Progenitor cell of endocrine pancreas (in vitro differentiated cells): Measurements from ENCODE around the gene METTL25B. TPM values are rescaled to one million over a fixed set of nuclear protein-coding genes. Genes with fewer than 3 reads are reported as not detected.

Experiments
- DNase-seq: peaks from one replicate; pipeline ENCODE4 v3.0.0; 2021; ENCODE audit warnings: low spot score; ENCODE audit not compliant: unreplicated experiment
- H3K27ac Mint-ChIP-seq: 2 replicates; pipeline ENCODE4 v1.8.0; 2021; ENCODE audit warnings: mild to moderate bottlenecking, moderate library complexity, mixed read lengths
- H3K27me3 Mint-ChIP-seq: 2 replicates; pipeline ENCODE4 v1.8.0; 2021; ENCODE audit warnings: mixed read lengths
- H3K36me3 Mint-ChIP-seq: 2 replicates; pipeline ENCODE4 v1.8.0; 2022; ENCODE audit warnings: mixed read lengths; ENCODE audit not compliant: insufficient read depth
- H3K4me1 Mint-ChIP-seq: 2 replicates; pipeline ENCODE4 v1.8.0; 2021; ENCODE audit warnings: low read depth, mixed read lengths
- H3K4me3 Mint-ChIP-seq: 2 replicates; pipeline ENCODE4 v1.8.0; 2021; ENCODE audit warnings: low read depth, mild to moderate bottlenecking, moderate library complexity, mixed read lengths
- H3K9me3 Mint-ChIP-seq: 2 replicates; pipeline ENCODE4 v1.8.0; 2021; ENCODE audit warnings: low read depth, mixed read lengths
- total RNA-seq: library from RNA; stranded (reverse); gene quantifications from 2 replicates; pipeline ENCODE4 v1.2.1, GENCODE V29; 2021
- TF ChIP-seq, protein P1 (sequence below): fragments of 200-600 bp; sonication (generic); IDR thresholded peaks from one replicate; pipeline ENCODE4 v1.5.0; 2021; ENCODE audit warnings: antibody characterized with exemption, mild to moderate bottlenecking; ENCODE audit not compliant: unreplicated experiment

METTL25B gene
- total RNA-seq, 1 donor from 2014 or later = 42.4 TPM

DNA sequence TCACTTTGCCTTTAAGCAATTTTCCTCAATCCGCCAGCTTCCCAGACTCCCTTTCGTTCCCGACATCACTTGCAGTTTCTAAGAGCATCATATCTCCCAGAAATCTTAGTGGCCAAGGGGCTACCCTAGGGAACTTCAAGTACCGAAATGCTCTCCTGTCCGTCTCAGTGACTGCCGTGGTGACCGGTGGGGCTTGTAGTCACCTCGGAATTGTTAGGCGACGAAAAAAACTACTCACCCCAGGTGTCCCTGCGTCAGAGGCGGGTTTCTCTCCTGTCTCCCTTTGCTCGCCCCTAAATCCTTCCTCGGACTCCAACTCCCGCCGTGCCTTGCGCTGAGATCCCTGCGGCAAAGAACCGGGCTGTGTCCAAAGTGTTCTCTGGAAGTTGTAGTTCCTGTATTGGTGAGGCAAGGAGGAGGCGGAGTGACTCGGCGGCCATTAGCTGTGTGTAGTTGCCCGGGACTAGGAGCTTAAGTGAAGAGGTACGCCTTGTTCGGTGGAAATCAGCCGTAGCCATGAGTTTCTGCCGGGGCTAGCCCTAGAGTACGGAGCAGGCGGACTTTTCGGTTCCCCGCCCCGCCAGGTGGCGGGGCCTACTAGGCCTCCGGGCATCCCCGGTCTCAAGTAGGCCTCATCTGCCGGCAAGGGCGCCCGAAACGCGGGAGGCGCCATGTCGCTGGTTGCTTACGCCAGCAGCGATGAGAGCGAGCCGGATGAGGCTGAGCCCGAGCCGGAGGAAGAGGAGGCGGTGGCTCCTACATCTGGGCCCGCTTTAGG is 39.0 kb downstream of the METTL25B start, which contains the start of gene PRCC:
PRCC (plus strand) TSS at position 435 of the 778 bp plus-strand sequence; CDS start at position 672, 237 bp downstream.
- H3K4me3 Mint-ChIP-seq = no peak within 1 kb of the TSS
- peak; percentile 95 for DNase-seq
- TF ChIP-seq, protein P1, sequence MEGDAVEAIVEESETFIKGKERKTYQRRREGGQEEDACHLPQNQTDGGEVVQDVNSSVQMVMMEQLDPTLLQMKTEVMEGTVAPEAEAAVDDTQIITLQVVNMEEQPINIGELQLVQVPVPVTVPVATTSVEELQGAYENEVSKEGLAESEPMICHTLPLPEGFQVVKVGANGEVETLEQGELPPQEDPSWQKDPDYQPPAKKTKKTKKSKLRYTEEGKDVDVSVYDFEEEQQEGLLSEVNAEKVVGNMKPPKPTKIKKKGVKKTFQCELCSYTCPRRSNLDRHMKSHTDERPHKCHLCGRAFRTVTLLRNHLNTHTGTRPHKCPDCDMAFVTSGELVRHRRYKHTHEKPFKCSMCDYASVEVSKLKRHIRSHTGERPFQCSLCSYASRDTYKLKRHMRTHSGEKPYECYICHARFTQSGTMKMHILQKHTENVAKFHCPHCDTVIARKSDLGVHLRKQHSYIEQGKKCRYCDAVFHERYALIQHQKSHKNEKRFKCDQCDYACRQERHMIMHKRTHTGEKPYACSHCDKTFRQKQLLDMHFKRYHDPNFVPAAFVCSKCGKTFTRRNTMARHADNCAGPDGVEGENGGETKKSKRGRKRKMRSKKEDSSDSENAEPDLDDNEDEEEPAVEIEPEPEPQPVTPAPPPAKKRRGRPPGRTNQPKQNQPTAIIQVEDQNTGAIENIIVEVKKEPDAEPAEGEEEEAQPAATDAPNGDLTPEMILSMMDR = peak; percentile 17
- peaks cover 7% of the 10 kb centered on the region for H3K36me3 Mint-ChIP-seq
- peaks cover 34% of the 10 kb centered on the region for H3K4me1 Mint-ChIP-seq
- H3K27ac Mint-ChIP-seq = peak within 1 kb of the TSS; percentile 89
- H3K27me3 Mint-ChIP-seq = no peaks in the 10 kb centered on the region
- H3K9me3 Mint-ChIP-seq = no peaks in the 10 kb centered on the region

DNA sequence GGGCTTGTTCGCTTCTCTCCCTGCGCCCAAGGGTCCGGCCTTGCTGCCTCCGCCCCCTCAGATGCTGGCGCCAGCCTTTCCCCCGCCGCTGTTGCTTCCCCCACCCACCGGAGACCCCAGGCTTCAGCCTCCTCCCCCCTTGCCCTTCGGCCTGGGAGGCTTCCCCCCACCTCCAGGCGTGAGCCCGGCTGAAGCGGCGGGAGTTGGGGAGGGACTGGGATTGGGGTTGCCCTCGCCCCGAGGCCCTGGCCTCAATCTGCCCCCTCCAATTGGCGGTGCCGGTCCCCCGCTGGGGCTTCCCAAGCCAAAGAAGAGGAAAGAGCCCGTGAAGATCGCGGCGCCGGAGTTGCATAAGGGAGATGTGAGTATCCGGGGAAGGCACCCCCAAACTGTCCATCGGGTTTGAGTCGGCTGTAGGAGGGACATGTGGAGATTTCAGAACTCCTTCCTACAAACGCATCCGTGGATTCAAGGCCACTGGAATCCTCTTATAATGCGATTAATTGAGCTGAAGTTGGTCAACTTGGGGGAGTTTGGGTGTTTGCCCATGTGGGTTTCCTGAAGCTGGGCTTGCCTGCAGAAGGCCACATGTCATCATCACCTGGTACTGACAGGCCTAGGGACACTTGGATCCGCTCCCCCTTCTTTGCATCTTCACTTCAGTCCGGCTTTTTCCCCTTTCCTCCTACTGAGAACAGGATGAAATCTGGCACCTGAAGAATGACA is 39.8 kb downstream of the METTL25B start:
- Mint-ChIP-seq H3K36me3 (peaks cover 7% of the 10 kb centered on the region), H3K4me3 (no peak overlapping the region), H3K9me3 (no peaks in the 10 kb centered on the region), H3K27ac (peak overlapping the region; percentile 89), H3K27me3 (no peaks in the 10 kb centered on the region), H3K4me1 (peaks cover 41% of the 10 kb centered on the region)
- no peak for DNase-seq
- TF ChIP-seq, protein P1 = no peak

DNA sequence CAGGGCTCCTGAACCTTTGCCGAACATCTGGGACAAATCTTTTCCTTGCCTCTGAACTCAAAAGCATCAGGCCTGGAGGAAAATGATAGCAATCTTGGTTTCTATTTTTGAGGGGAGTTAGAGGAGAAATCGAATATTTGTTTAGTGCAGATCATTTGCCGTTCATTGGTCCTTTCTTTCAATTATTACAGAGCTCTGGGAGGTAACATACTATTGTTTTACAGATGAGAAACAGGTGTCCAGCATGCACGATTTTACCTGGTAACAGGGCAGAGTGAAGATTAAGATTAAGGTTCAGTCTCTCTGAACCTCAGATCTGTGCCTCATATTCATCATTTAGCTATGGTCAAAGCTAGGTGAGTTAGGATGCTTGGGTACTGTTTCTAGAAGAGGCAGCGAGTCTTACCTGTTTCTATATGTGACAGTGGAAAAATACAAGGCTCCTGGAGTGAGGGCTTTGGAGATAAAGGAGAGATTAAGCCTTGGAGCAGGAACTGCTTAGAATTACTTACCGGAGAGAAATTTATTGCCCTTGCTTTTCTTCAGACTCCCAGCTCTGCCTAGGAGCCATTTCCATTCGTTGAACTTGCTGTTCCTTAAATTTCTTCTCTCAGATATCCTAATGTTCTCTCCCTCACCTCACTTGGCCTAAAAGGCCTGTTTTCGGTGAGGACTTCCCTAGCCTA is 40.5 kb downstream of the METTL25B start:
- Mint-ChIP-seq H3K4me3 (no peak overlapping the region), H3K9me3 (no peaks in the 10 kb centered on the region), H3K27ac (peak overlapping the region; percentile 89), H3K4me1 (peaks cover 48% of the 10 kb centered on the region), H3K36me3 (peaks cover 11% of the 10 kb centered on the region), H3K27me3 (no peaks in the 10 kb centered on the region)
- DNase-seq = no peak
- TF ChIP-seq, protein P1 = no peak

DNA sequence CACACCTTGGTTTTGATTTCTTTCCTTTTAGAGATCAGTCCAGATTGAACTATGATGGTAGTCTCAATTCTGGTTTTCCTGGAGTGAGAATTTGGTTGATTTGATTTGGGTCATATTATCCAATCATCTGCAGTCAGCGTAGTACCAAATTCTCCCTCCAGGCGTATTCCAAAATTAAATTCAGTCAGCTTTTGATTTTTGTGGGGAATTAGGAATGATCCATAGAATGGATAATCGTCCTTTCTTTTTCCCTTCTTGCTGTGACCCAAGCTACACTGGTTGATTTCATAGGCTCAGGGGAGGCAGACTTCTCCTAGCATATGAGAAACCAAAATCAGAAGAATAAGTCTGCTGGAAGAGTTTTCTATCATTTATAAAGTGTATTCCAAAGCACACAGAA is 44.0 kb downstream of the METTL25B start:
- Mint-ChIP-seq H3K27ac (no peak overlapping the region), H3K4me1 (peaks cover 44% of the 10 kb centered on the region), H3K27me3 (no peaks in the 10 kb centered on the region), H3K4me3 (no peak overlapping the region), H3K9me3 (no peaks in the 10 kb centered on the region), H3K36me3 (peaks cover 14% of the 10 kb centered on the region)
- DNase-seq = no peak
- TF ChIP-seq, protein P1 = no peak
